ENCODE results near the gene COL18A1. TPM values are rescaled to one million over a fixed set of nuclear protein-coding genes. Genes with fewer than 3 reads are reported as not detected.

Gene COL18A1
- total and polyA plus RNA-seq, 4 donors = 97.3 to 963 (median 295) TPM

GRCh38 chr21:45467221-45467779 is 62.3 kb downstream of the COL18A1 start:
- intact Hi-C loops (cut with DNase I) = no loop called here
- ATAC-seq (ENCODE audit: low FRiP score) (no peak), DNase-seq (peak; percentile 59 to 72)
- Histone ChIP-seq H3K36me3 (ENCODE audit: control insufficient read depth in 1 of 2, insufficient read depth in 2 of 2, low read length in 1 of 2) (peaks cover 3 to 4% of the 10 kb centered on the region in 2 donors), H3K4me3 (ENCODE audit: low read length in 2 of 2) (no peak overlapping the region), H3K27me3 (ENCODE audit: control insufficient read depth in 1 of 2, insufficient read depth in 2 of 2, low read length in 1 of 2) (no peaks in the 10 kb centered on the region), H3K9me3 (ENCODE audit: control insufficient read depth, low read length) (no peaks in the 10 kb centered on the region), H3K4me1 (ENCODE audit: control insufficient read depth in 1 of 2, insufficient read depth in 2 of 2, low read length in 2 of 2) (no peaks in the 10 kb centered on the region), H3K27ac (ENCODE audit: low read depth in 1 of 2, low read length in 2 of 2) (no peak overlapping the region)
- 91 to 92% methylated on average over 25 of the region's 25 CpGs for WGBS, 2 donors

GRCh38 chr21:45468051-45468970 is 63.3 kb downstream of the COL18A1 start:
- Histone ChIP-seq H3K36me3 (ENCODE audit: control insufficient read depth in 1 of 2, insufficient read depth in 2 of 2, low read length in 1 of 2) (peaks cover 3 to 4% of the 10 kb centered on the region in 2 donors), H3K27ac (ENCODE audit: low read depth in 1 of 2, low read length in 2 of 2) (no peak overlapping the region), H3K9me3 (ENCODE audit: control insufficient read depth, low read length) (no peaks in the 10 kb centered on the region), H3K27me3 (ENCODE audit: control insufficient read depth in 1 of 2, insufficient read depth in 2 of 2, low read length in 1 of 2) (no peaks in the 10 kb centered on the region), H3K4me1 (ENCODE audit: control insufficient read depth in 1 of 2, insufficient read depth in 2 of 2, low read length in 2 of 2) (no peaks in the 10 kb centered on the region), H3K4me3 (ENCODE audit: low read length in 2 of 2) (no peak overlapping the region)
- peak; percentile 38 to 66 for DNase-seq
- 86 to 89% methylated on average over 39 to 45 of the region's 45 CpGs for WGBS, 2 donors
- no peak for ATAC-seq (ENCODE audit: low FRiP score)
- intact Hi-C loops (cut with DNase I) = no loop called here

GRCh38 chr21:45468971-45469272 is 64.0 kb downstream of the COL18A1 start:
- no peak for ATAC-seq (ENCODE audit: low FRiP score)
- DNase-seq = no peak
- Histone ChIP-seq H3K36me3 (ENCODE audit: control insufficient read depth in 1 of 2, insufficient read depth in 2 of 2, low read length in 1 of 2) (peaks cover 3 to 4% of the 10 kb centered on the region in 2 donors), H3K4me3 (ENCODE audit: low read length in 2 of 2) (no peak overlapping the region), H3K27ac (ENCODE audit: low read depth in 1 of 2, low read length in 2 of 2) (no peak overlapping the region), H3K4me1 (ENCODE audit: control insufficient read depth in 1 of 2, insufficient read depth in 2 of 2, low read length in 2 of 2) (no peaks in the 10 kb centered on the region), H3K27me3 (ENCODE audit: control insufficient read depth in 1 of 2, insufficient read depth in 2 of 2, low read length in 1 of 2) (no peaks in the 10 kb centered on the region), H3K9me3 (ENCODE audit: control insufficient read depth, low read length) (no peaks in the 10 kb centered on the region)
- 94 to 95% methylated on average over 14 of the region's 14 CpGs for WGBS, 2 donors
- intact Hi-C loops (cut with DNase I) = no loop called here

GRCh38 chr21:45469273-45470086 is 64.5 kb downstream of the COL18A1 start:
- DNase-seq = peak; percentile 45 to 71
- intact Hi-C loops (cut with DNase I) = no loop called here
- peak overlapping the region in 1 of 2 donors; percentile 9 for H3K27ac ChIP-seq (ENCODE audit: low read depth in 1 of 2, low read length in 2 of 2)

GRCh38 chr21:45470087-45470515 is 65.1 kb downstream of the COL18A1 start:
- no peak for ATAC-seq (ENCODE audit: low FRiP score)
- DNase-seq = peak; percentile 32 to 70
- H3K27me3 ChIP-seq (ENCODE audit: control insufficient read depth in 1 of 2, insufficient read depth in 2 of 2, low read length in 1 of 2) = no peaks in the 10 kb centered on the region
- no peaks in the 10 kb centered on the region for H3K9me3 ChIP-seq (ENCODE audit: control insufficient read depth, low read length)
- 94 to 96% methylated on average over 7 of the region's 7 CpGs for WGBS, 2 donors
- H3K36me3 ChIP-seq (ENCODE audit: control insufficient read depth in 1 of 2, insufficient read depth in 2 of 2, low read length in 1 of 2) = peaks cover 3 to 4% of the 10 kb centered on the region in 2 donors
- peak overlapping the region in 1 of 2 donors; percentile 9 for H3K27ac ChIP-seq (ENCODE audit: low read depth in 1 of 2, low read length in 2 of 2)
- no peak overlapping the region for H3K4me3 ChIP-seq (ENCODE audit: low read length in 2 of 2)
- intact Hi-C loops (cut with DNase I) = no loop called here
- H3K4me1 ChIP-seq (ENCODE audit: control insufficient read depth in 1 of 2, insufficient read depth in 2 of 2, low read length in 2 of 2) = no peaks in the 10 kb centered on the region

More at GRCh38 chr21:45469273-45470086, 64.5 kb downstream of the COL18A1 start:
- Histone ChIP-seq H3K4me3 (ENCODE audit: low read length in 2 of 2) (no peak overlapping the region), H3K36me3 (ENCODE audit: control insufficient read depth in 1 of 2, insufficient read depth in 2 of 2, low read length in 1 of 2) (peaks cover 3 to 4% of the 10 kb centered on the region in 2 donors), H3K9me3 (ENCODE audit: control insufficient read depth, low read length) (no peaks in the 10 kb centered on the region), H3K4me1 (ENCODE audit: control insufficient read depth in 1 of 2, insufficient read depth in 2 of 2, low read length in 2 of 2) (no peaks in the 10 kb centered on the region), H3K27me3 (ENCODE audit: control insufficient read depth in 1 of 2, insufficient read depth in 2 of 2, low read length in 1 of 2) (no peaks in the 10 kb centered on the region)
- WGBS, 2 donors = 87 to 89% methylated on average over 24 of the region's 24 CpGs
- no peak for ATAC-seq (ENCODE audit: low FRiP score)

GRCh38 chr21:45470773-45471524 is 66.0 kb downstream of the COL18A1 start:
- ATAC-seq (ENCODE audit: low FRiP score) (peak; percentile 66), DNase-seq (peak; percentile 64 to 80)
- 6 to 9% methylated on average over 28 of the region's 28 CpGs for WGBS, 2 donors
- intact Hi-C loops (cut with DNase I) = no loop called here
- Histone ChIP-seq H3K36me3 (ENCODE audit: control insufficient read depth in 1 of 2, insufficient read depth in 2 of 2, low read length in 1 of 2) (peaks cover 3 to 4% of the 10 kb centered on the region in 2 donors), H3K4me3 (ENCODE audit: low read length in 2 of 2) (no peak overlapping the region), H3K27ac (ENCODE audit: low read depth in 1 of 2, low read length in 2 of 2) (peak overlapping the region; percentile 79 to 93), H3K27me3 (ENCODE audit: control insufficient read depth in 1 of 2, insufficient read depth in 2 of 2, low read length in 1 of 2) (no peaks in the 10 kb centered on the region), H3K9me3 (ENCODE audit: control insufficient read depth, low read length) (no peaks in the 10 kb centered on the region), H3K4me1 (ENCODE audit: control insufficient read depth in 1 of 2, insufficient read depth in 2 of 2, low read length in 2 of 2) (no peaks in the 10 kb centered on the region)

GRCh38 chr21:45471525-45472221 is 66.7 kb downstream of the COL18A1 start:
- WGBS, 2 donors = 42 to 45% methylated on average over 30 of the region's 30 CpGs
- DNase-seq (peak; percentile 58 to 73), ATAC-seq (ENCODE audit: low FRiP score) (peak; percentile 4)
- Histone ChIP-seq H3K36me3 (ENCODE audit: control insufficient read depth in 1 of 2, insufficient read depth in 2 of 2, low read length in 1 of 2) (peaks cover 3 to 4% of the 10 kb centered on the region in 2 donors), H3K4me3 (ENCODE audit: low read length in 2 of 2) (no peak overlapping the region), H3K4me1 (ENCODE audit: control insufficient read depth in 1 of 2, insufficient read depth in 2 of 2, low read length in 2 of 2) (no peaks in the 10 kb centered on the region), H3K27ac (ENCODE audit: low read depth in 1 of 2, low read length in 2 of 2) (peak overlapping the region; percentile 54 to 64), H3K9me3 (ENCODE audit: control insufficient read depth, low read length) (no peaks in the 10 kb centered on the region), H3K27me3 (ENCODE audit: control insufficient read depth in 1 of 2, insufficient read depth in 2 of 2, low read length in 1 of 2) (no peaks in the 10 kb centered on the region)
- intact Hi-C loops (cut with DNase I) = no loop called here
